HG03558 (cell line): ENCODE results near the gene PROK1.

Experiments
- ATAC-seq: cut with Tn5 transposase; IDR thresholded peaks from one replicate; pipeline ENCODE4 v1.9.1; 2021; ENCODE audit warnings: moderate number of reproducible peaks; ENCODE audit not compliant: unreplicated experiment; ENCODE audit errors: extremely low read depth

PROK1 gene

DNA sequence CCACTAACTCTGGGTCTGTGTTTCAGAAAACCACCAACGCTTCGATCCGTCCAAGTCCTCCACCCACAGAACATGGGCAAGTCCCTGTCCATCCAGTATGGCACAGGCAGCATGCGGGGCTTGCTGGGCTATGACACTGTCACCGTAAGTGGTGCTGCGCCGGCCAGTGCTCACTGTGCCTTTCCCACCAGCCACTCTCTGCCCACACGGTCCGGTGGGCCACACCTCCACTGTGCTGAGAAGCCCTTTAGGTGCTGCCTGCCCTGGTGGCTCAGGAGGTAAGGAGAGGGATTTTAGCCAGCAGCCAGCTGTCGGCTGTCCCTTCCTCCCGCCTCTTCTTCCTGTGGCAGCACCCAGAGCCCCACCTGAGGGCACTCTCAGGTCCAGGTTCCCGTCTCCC, 33.9 kb downstream of the PROK1 start:
- no peak for ATAC-seq

DNA sequence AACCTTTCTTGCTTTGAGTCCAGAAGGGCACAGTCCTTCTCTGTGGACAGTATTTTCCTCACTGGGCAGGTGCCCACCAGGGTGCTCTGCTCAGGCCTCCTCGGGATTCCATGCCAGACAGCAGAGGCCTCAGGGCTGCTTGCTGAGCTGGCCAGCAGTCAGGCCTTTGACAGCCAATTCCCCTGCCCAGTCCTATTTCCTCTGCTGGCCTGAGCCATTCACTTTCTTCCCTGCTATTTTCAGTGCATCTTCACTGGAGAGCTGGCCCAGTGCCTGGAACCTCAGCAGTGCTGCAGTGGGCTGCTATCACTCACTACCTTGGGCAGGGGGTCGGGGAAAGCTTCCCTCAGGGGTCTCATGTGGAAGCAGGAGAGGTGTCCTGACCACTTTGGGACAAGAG, 34.8 kb downstream of the PROK1 start:
- no peak for ATAC-seq

DNA sequence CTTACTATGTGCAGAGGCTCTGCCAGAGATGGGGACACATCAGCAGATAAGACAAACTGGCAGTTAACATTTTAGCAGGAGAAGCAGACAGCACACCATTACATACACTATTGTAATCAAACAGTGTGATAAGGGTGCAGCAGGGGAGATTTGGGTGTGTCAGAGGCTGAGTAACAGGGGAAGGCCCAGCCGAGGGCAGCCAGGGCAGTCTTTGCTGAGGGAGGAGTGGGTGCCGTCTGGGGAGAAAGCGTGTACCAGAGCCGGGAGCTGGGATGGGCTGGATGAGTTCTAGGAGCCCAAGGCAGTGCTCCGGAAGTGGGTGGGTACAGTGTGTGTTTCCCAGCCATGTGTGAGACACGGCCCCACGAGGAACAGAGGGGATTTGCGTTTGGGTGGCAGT, 36.8 kb downstream of the PROK1 start:
- no peak for ATAC-seq

DNA sequence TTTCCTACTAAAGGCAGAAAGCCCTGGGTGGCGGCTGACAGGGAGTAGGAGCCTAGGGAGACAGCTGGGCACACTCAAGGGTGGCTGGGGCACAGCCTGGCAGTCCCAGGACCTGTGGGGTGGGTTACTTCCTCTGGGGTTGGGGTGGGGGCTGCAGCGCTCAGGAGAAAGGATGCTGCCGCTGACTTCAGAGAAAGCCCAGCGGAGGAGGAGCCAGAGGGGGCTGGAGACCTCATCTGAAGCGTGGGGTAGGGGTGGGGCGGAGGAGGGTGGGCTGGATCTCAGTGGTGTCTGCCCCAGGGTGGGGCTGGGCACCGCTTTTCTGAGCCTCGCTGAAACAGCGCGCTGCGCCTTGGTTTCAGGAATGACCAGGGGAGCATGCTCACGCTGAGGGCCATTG, 37.2 kb downstream of the PROK1 start:
- ATAC-seq: no peak

DNA sequence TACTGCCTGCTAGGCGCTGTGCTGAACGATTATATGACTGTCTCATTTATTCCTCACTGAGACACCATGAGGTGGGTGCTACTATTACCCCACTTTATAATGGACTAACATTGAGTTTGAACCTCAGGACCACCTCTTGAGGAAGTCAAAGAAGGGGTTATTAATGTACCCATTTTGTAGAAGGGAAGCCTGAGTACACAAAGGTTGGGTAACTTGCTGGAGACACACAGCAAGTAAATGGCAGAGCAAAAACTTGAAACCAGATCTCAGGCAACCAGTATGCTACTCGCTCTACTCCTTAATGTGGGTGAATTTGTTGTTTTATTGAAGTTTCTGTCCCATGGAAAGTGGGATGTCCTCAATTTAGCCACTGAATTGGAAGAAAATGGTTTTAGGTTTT, 37.9 kb downstream of the PROK1 start:
- ATAC-seq: no peak

DNA sequence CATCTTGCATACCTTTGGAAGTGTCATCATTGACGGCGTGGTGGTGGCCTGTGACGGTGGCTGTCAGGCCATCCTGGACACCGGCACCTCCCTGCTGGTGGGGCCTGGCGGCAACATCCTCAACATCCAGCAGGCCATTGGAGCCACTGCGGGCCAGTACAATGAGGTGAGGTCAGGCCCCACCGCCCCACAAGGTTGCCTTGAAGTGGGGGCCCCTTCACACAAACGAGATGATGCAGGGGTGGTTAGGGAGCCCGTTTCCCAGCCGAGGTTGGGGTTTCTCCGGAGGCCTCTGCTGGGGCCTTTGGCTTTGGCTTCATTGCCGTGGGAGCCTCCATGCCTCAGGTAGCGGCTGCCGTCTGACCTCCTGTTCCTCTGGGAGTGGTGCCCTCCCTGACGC, 38.5 kb downstream of the PROK1 start:
- ATAC-seq: no peak

DNA sequence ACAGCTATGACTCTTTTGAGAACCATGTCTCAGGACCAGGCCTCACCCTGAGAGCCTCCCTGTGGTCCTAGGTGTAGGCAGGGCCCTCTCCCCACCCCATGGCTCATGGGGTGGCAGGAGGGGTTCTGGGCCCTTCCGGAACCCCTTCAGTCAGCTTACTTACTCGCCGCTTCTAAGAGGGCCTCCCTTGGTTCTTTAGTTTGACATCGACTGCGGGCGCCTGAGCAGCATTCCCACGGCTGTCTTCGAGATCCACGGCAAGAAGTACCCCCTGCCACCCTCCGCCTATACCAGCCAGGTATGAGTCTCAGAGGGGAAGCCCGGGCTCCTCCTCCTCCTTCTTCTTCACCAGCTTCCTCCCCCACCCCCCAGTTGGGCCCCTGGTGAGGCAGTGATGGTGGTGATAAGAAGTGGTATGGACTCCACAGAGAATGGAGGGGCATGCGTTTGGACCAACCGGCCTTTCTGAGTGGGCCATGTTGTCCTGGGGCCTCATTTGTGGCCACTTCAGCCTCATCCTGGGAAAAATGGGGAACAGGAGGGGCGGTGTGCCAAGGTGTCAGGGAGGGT, 39.1 kb downstream of the PROK1 start:
- no peak for ATAC-seq

DNA sequence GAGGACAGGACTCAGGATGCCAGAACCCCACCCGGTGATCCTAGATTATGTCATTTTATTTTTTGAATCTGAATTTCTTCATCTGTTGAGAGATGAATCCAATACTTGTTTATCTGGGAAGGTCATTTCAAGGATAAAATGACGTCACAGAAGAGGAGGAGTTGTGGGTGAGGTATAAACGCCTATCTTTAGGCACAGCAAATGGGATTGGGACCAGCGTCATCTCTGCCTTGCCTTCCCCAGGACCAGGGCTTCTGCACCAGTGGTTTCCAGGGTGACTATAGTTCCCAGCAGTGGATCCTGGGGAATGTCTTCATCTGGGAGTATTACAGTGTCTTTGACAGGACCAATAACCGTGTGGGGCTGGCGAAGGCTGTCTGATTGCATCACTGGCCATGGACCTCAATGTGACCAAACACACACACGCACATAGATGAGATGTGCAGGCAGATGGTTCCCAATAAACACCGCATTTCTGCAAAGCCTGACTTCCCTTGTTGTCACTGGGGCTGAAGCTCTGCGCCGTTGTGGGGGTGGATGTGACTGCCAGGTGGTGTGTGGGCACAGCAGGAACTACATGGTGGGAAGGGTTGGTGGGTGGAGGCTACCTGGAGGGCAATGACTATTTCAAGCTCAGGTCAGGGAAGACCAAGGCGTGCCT, 40.0 kb downstream of the PROK1 start:
- ATAC-seq: no peak

DNA sequence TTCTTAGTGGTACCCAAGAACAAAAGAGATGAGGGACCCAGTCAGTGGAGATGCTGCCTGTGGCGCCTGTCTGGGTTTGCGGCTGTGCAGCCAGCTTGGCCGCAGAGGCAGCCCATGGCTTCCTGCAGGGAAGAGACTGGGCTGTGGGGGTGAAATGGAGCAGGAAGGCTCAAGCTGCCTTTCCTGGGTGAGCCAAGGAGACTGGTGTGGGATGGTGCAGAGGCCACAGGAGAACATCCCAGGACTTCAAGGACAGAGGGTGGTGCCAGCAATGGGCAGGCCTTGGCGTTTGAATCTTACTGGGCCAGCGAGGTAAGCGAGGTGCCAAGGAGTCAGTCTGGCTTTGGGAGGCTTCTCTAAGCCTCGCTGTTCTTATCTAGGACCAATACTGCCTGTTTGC, 41.6 kb downstream of the PROK1 start:
- no peak for ATAC-seq

DNA sequence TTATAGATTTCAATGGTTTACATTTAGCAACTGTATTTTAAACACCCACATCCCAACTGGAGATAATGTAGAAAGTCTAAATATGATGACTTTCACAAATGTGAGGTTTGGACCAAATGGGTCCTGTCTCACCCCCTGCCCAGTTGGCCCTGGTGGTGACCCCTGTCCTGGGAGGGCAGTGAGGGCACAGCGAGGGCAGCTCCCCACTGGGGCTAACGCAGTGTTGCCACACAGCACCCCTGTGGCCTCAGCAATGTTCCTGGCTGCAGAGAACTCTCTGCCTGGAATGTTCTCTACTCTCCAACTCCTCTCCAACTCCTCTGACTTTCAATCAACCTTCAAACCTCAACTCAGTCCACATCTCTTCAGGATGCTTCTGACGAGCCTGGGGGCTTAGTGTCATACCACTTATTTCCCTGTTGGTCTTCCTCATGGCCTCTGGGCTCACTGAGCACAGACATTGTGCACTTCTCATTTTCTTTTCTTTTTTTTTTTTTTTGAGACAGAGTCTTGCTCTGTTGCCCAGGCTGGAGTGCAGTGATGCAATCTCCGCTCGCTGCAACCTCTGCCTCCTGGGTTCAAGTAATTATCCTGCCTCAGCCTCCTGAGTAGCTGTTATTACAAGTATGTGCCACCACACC, 42.2 kb downstream of the PROK1 start:
- ATAC-seq: no peak

DNA sequence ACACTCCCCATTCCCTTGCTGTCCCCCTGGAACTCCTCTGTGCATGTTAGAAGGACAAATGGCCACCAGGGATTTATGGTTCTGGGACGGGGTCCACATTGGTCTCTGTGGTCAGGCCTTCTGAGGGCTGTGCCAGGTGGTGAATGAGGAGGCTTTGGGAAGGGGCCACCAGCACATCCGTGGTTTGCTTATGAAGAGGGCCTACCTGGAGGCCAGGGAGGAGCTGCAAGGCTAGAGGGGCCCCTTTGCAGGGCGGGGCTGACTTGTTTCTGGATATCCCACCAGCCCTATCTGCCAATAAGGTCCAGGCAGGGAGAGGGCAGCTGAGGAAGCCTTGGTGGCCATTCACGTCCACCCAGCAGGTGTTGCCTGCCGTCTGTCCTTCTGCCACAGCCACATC, 43.1 kb downstream of the PROK1 start:
- no peak for ATAC-seq

DNA sequence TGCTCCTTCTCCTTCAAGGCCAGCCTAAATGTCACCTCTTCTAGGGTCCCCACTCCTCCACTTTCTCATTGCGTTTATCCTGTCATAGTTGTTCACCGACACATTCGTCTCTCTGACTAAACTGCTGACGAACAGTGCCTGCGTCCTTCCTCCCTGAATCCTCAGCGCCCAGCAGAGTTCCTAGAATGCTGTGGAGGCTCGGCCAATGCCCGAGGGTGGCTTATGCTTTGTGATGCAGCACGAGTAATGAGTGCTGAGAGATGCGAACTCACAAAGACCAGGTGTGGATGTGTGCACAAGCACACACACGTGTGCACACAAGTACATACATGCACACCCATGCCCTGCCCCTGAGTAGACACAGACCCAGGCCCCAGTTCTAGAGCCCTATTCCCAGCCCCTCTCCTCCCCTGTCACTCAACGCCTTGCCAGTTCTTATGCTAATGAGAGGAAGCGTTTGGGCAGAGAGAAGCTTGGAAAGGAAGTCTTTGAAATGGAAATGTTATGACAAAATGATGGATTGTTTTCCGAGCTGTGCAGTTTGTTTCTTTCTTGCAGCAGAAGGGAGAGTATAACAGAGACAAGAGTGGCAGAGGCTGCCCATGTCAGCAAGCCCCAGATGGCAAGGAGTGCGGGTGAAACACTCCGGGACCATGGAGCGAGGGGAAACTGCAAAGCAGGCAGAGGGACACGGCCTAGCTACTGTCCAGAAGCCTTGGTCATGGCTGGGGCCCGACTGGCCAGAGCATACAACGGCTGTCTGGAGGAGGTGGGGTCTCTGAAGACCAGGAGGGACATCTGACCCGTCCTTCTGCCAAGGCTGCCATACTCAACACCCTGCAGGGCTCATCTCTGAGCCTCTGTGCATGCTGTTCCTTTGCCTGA, 43.8 kb downstream of the PROK1 start:
- ATAC-seq: no peak

DNA sequence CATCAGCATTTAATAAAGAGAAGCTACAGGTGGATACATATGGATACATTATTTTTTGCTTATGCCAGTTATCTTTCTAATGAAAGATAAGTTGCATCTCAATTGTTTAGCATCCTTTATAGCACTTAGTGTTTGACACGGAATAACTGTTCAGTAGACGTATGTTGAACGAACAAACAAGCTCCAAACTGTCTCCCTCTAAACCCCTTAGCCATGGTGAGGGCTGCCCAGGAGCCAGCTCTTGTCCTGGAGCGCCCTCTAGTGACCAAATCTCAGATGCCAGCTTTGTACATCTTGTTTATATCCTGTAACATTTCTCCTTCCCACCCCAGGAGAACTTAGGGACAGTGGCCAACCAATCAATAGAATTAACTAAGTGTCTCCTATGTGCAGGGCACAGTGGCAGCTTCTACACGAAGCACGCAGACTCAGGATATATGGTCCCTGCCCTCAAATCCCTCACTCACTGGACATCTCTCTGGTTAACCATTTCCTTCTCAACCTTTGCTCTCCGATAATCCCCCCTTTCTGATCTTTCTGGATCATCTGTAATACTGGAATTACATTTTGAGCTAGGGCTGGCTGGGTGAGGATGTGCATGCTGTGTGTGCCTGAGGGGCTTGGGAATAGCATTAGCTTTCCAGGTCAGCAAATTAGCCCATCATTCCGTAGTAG, 45.1 kb downstream of the PROK1 start:
- no peak for ATAC-seq

DNA sequence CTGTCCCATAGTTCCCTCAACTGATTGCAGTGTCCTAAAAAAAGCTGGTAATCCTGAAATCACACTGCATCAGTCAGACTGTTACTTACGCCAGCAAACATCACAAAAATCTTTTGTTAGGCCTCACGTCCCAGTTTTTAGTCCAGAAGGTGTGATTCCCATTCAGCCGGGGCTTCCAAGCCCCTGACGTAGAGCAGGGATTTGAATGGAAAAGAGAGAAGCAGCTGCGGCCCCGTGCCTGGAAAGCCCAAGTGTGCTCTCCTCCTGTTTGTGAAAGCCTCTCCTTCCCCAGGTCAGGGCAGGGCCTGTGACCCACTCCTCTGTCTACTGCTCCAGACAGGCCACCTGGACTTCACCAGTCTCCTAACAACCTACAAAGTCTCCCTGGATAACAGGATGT, 47.3 kb downstream of the PROK1 start:
- no peak for ATAC-seq

DNA sequence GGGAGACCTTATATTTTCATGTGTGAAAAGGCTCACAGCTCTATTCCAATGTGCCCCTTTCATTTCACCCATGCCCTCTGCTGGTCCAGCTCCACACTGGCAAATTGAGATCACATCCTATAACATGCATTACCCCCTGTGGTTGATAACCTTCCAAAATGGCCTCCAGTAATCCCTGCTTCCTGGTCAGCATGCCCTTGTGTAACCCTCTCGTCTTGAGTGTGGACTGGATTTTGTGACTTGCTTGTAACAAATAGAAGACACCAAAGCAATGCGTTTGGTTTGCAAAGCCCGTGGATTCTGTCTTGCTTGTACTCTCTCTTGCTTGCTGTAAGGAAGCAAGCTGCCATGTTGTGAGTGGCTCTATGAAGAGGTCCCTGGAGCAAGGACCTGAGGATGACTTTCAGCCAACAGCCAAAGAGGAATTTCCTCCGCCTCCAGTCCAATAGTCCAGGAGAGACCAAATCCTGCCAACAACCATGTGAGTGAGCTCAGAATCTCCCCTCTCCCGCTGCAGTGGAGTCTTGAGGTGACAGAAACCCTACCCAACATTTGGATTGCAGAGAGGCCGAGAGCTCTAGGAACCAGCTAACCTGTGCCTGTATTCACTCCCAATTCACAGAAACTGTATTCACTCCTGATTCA, 50.7 kb downstream of the PROK1 start:
- no peak for ATAC-seq

DNA sequence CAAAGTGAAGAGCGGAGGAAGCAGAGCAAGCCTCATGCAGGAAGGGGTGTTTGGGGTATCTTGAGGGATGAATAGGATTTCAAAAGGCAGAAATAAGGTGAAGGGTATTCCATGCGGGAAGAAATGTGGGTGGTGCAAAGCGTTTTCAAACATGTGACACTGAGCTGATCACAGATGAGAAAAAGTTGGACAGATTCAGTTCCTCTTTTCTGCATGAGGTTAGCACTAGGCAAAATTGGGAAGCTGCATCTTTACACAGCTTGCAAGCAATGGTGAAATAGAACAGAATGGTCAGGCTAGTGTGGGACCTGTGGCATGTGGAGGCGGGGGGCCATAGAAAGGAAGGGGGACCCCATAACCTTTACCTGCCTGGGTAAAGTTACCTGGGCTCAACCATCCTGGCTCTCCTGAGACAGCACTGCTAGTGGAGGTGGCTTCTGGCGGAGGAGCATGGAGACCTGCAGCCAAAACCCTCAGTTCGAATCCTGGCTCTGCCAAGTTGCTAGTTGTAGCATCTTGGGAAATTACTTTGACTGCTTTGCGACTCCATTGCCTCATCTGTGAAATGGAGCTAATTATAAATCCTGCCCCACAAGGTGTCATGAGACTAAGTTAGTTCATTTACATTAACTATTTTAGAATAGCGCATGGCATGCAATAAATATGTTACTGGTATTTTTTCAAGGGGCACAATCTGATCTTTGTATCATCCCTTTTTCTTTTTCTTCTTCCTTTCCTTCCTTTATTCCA, 51.6 kb downstream of the PROK1 start:
- no peak for ATAC-seq

DNA sequence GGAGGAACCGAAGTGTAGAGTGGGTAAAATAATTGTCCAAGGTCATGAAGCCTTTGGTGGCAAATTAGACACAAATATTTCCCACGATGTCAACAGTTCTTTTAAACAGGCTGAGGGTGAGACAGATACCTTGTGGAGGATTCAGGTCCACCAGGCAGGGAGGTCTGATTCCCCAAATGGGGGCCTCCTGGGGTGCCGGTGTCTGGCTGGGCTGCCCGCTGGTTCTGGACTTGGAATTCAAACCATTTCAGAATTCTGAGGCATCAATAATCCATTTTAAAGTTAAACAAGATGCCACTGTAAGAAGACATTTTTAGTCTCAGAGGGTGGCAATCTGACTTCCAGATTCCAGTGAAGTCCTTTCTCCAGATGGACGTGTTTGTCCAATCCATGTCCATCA, 52.5 kb downstream of the PROK1 start:
- no peak for ATAC-seq

DNA sequence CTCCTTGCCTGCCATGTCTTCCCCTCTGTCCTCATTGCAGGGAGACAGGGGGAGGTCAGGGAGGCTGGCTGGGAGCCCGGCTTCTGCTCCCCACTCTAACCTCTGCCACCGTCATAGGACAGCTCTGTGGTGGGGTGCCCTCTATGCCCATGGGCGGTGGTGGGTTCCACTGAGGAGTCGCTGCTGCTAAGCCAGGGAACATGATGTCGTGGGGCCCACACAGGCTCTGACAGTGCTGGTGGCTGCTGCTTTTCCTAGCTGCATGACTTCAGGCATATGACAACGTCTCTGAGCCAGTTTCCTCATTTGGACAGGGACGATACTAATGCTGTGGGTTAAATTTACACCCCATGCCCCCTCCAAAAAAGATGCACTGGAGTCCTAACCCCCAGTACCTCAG, 53.3 kb downstream of the PROK1 start:
- ATAC-seq: no peak

DNA sequence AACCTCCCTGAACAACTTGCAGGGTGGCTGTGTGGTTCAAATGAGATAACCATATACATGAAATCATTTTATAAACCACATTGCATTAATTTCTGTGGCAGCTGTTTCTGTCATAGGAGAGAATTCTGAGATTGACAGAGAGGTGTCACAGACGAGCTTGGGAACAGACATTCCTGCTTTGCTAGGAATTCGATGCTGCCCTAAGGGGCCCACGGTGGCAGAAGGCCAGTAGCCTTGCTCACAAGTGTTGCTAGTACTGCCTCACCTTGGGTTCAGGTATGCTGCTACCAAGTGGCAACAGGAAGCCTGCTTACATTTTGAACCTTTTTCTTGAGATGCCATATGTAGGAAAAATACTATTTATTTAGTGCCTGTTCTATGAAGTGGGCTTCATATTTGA, 54.6 kb downstream of the PROK1 start:
- ATAC-seq: no peak
